GM23338 (cell line): ENCODE data around the gene SNX4. TPM values are rescaled to one million over a fixed set of nuclear protein-coding genes. Genes with fewer than 3 reads are reported as not detected.

Experiments
- ATAC-seq: fragments of 200-7000 bp; cut with Tn5 transposase; 3 replicates; pipeline ENCODE4 v1.9.1; 2020
- DNase-seq: peaks from one replicate; pipeline ENCODE4 v3.0.0-alpha.2; 2015; ENCODE audit warnings: low spot score
- H2AFZ ChIP-seq: fragments of 200-600 bp; sonication (generic); 2 replicates; pipeline ENCODE4 v1.8.0; 2016; ENCODE audit warnings: antibody characterized with exemption, mild to moderate bottlenecking, moderate library complexity
- H3F3A ChIP-seq: fragments of 200-600 bp; sonication (generic); replicated peaks from 2 replicates; pipeline ENCODE4 v1.8.0; 2017; ENCODE audit warnings: antibody characterized with exemption, mixed run types, low read depth
- H3K27ac ChIP-seq: fragments of 200-600 bp; sonication (generic); 2 replicates; pipeline ENCODE4 v1.6.1; 2016; ENCODE audit warnings: low read depth
- H3K27me3 ChIP-seq: fragments of 200-600 bp; sonication (generic); 2 replicates; pipeline ENCODE4 v1.8.0; 2016; ENCODE audit warnings: mild to moderate bottlenecking, mixed run types, moderate library complexity; ENCODE audit not compliant: insufficient read depth
- H3K36me3 ChIP-seq: fragments of 200-600 bp; sonication (generic); 2 replicates; pipeline ENCODE4 v1.8.0; 2016; ENCODE audit warnings: mild to moderate bottlenecking; ENCODE audit not compliant: insufficient read depth
- H3K4me1 ChIP-seq: fragments of 200-600 bp; sonication (generic); 2 replicates; pipeline ENCODE4 v1.8.0; 2016; ENCODE audit warnings: mild to moderate bottlenecking, moderate library complexity; ENCODE audit not compliant: insufficient read depth
- H3K4me2 ChIP-seq: fragments of 200-600 bp; sonication (generic); 2 replicates; pipeline ENCODE4 v1.7.1; 2017; ENCODE audit warnings: mixed run types
- H3K4me3 ChIP-seq: fragments of 200-600 bp; sonication (generic); 2 replicates; pipeline ENCODE4 v1.6.1; 2016; ENCODE audit warnings: mixed run types
- H3K79me2 ChIP-seq: fragments of 200-600 bp; sonication (generic); replicated peaks from 2 replicates; pipeline ENCODE4 v1.8.0; 2017; ENCODE audit warnings: mild to moderate bottlenecking; ENCODE audit not compliant: insufficient read depth
- H3K9me2 ChIP-seq: fragments of 200-600 bp; sonication (generic); 2 replicates; pipeline ENCODE4 v1.8.0; 2017; ENCODE audit not compliant: insufficient read depth
- H4K20me1 ChIP-seq: fragments of 200-600 bp; sonication (generic); replicated peaks from 2 replicates; pipeline ENCODE4 v1.8.0; 2017; ENCODE audit warnings: mild to moderate bottlenecking; ENCODE audit not compliant: insufficient read depth
- H3K27ac Mint-ChIP-seq: 2 replicates; pipeline ENCODE4 v1.8.0; 2020; ENCODE audit warnings: inconsistent platforms, mild to moderate bottlenecking, moderate library complexity, mixed read lengths
- H3K27me3 Mint-ChIP-seq: 3 replicates; pipeline ENCODE4 v1.8.0; 2022; ENCODE audit warnings: low read depth, mild to moderate bottlenecking, moderate library complexity, mixed read lengths, inconsistent platforms; ENCODE audit not compliant: insufficient read depth, poor library complexity
- H3K36me3 Mint-ChIP-seq: 3 replicates; pipeline ENCODE4 v1.8.0; 2021; ENCODE audit warnings: low read depth, mild to moderate bottlenecking, inconsistent platforms, moderate library complexity, mixed read lengths
- H3K4me1 Mint-ChIP-seq: 3 replicates; pipeline ENCODE4 v1.8.0; 2020; ENCODE audit warnings: mild to moderate bottlenecking, inconsistent platforms, mixed read lengths
- H3K4me3 Mint-ChIP-seq: 3 replicates; pipeline ENCODE4 v1.8.0; 2021; ENCODE audit warnings: moderate library complexity, mild to moderate bottlenecking, inconsistent platforms, mixed read lengths
- H3K9me3 Mint-ChIP-seq: 3 replicates; pipeline ENCODE4 v1.8.0; 2020; ENCODE audit warnings: moderate library complexity, mild to moderate bottlenecking, inconsistent platforms, mixed read lengths
- CREB1 ChIP-seq: fragments of 250-450 bp; sonication (Bioruptor Pico); IDR thresholded peaks from 2 replicates; pipeline ENCODE4 v1.5.0; 2020; ENCODE audit warnings: low read depth, mild to moderate bottlenecking, moderate library complexity
- CTCF ChIP-seq, 2 experiments: fragments of 200-600 bp in 1 of 2; sonication (generic) in 1 of 2; conservative IDR thresholded peaks; 2 replicates each; pipeline versions ENCODE4 v1.5.1 to v1.6.1; 2016 to 2017; ENCODE audit warnings: antibody characterized with exemption in 2 of 2, low read depth in 2 of 2, mild to moderate bottlenecking in 2 of 2, moderate library complexity in 1 of 2
- EZH2 ChIP-seq: fragments of 200-600 bp; sonication (generic); IDR thresholded peaks from one replicate; pipeline ENCODE4 v1.8.0; 2017; ENCODE audit warnings: antibody characterized with exemption, mild to moderate bottlenecking, low read depth; ENCODE audit not compliant: unreplicated experiment
- EZH2phosphoT487 ChIP-seq: fragments of 200-600 bp; sonication (generic); IDR thresholded peaks from one replicate; pipeline ENCODE4 v1.8.1; 2018; ENCODE audit warnings: antibody characterized with exemption; ENCODE audit not compliant: unreplicated experiment
- NANOG ChIP-seq: IDR thresholded peaks from 2 replicates; pipeline ENCODE4 v1.6.1; 2016; ENCODE audit warnings: antibody characterized with exemption, borderline replicate concordance
- POLR2AphosphoS5 ChIP-seq: IDR thresholded peaks from 2 replicates; pipeline ENCODE4 v1.6.1; 2016; ENCODE audit warnings: antibody characterized with exemption, low read depth
- polyA plus RNA-seq: library from polyadenylated mRNA; unstranded; fragments of >200 nt; fragmentation: Nextera tagmentation; extraction: Ambion mirVana; gene quantifications from 2 replicates; pipeline ENCODE4 v1.2.1, GENCODE V29; 2016
- total RNA-seq: library from RNA; depleted of rRNA; stranded (reverse); fragments of >200 nt; shearing (Covaris generic); gene quantifications from 2 replicates; pipeline ENCODE4 v1.2.3, GENCODE V29; 2014
- TF ChIP-seq, protein P1 (sequence below): IDR thresholded peaks from 2 replicates; pipeline ENCODE4 v1.6.1; 2016; ENCODE audit warnings: antibody characterized with exemption

The SNX4 gene
- total and polyA plus RNA-seq, 2 experiments from 2014 or later, result 13.0 to 27.8 TPM

- no peak for TF ChIP-seq CTCF (conservative IDR thresholded peaks at IDR 0.05; ENCODE audit: low read depth in 2 of 2)
Observed at GRCh38 chr3:125511420-125512118, 8.4 kb downstream of the SNX4 start (continued).

GRCh38 chr3:125507128-125507527 lies 12.9 kb downstream of the SNX4 start:
- Histone ChIP-seq H3K36me3 (peaks cover 4% of the 10 kb centered on the region; the same call in 1 of the 2 replicates), H3K4me3 (no peak overlapping the region), H3K27ac (no peak overlapping the region), H2AFZ (no peak overlapping the region), H3K4me2 (no peak overlapping the region), H4K20me1 (peaks cover 5% of the 10 kb centered on the region; the same call in 1 of the 2 replicates), H3K27me3 (no peaks in the 10 kb centered on the region), H3K9me2 (no peaks in the 10 kb centered on the region), H3K4me1 (no peaks in the 10 kb centered on the region), H3F3A (no peaks in the 10 kb centered on the region), H3K79me2 (peaks cover 48% of the 10 kb centered on the region)
- no peak overlapping the region for H3K27ac Mint-ChIP-seq
- H3K4me1 Mint-ChIP-seq, result no peaks in the 10 kb centered on the region
- TF ChIP-seq CREB1 (CRISPR knock-in tag) (no peak), EZH2phosphoT487 (no peak)
- TF ChIP-seq, protein P1, sequence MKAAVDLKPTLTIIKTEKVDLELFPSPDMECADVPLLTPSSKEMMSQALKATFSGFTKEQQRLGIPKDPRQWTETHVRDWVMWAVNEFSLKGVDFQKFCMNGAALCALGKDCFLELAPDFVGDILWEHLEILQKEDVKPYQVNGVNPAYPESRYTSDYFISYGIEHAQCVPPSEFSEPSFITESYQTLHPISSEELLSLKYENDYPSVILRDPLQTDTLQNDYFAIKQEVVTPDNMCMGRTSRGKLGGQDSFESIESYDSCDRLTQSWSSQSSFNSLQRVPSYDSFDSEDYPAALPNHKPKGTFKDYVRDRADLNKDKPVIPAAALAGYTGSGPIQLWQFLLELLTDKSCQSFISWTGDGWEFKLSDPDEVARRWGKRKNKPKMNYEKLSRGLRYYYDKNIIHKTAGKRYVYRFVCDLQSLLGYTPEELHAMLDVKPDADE, result no peak
- ATAC-seq, result no peak
- no peaks in the 10 kb centered on the region for H3K27me3 Mint-ChIP-seq
- H3K4me3 Mint-ChIP-seq, result no peak overlapping the region
- peaks cover 25% of the 10 kb centered on the region for H3K36me3 Mint-ChIP-seq
- DNase-seq, result no peak
- no peaks in the 10 kb centered on the region for H3K9me3 Mint-ChIP-seq

- H3K27me3 Mint-ChIP-seq, result peaks cover 4% of the 10 kb centered on the region
- H3F3A ChIP-seq, result no peaks in the 10 kb centered on the region
- no peaks in the 10 kb centered on the region for H3K4me1 ChIP-seq
- H3K9me2 ChIP-seq, result no peaks in the 10 kb centered on the region
- H3K4me1 Mint-ChIP-seq, result no peaks in the 10 kb centered on the region
- no peak overlapping the region for H3K4me2 ChIP-seq
- ATAC-seq (no peak), DNase-seq (no peak)
- peaks cover 25% of the 10 kb centered on the region; the same call in 2 of the 3 replicates for H3K36me3 Mint-ChIP-seq
- H3K36me3 ChIP-seq, result peaks cover 7% of the 10 kb centered on the region; the same call in 1 of the 2 replicates
- H3K4me3 ChIP-seq, result no peak overlapping the region
- H3K27me3 ChIP-seq, result no peaks in the 10 kb centered on the region
- H4K20me1 ChIP-seq, result no peaks in the 10 kb centered on the region
- no peaks in the 10 kb centered on the region for H3K79me2 ChIP-seq
- H3K27ac ChIP-seq, result no peak overlapping the region
- H3K27ac Mint-ChIP-seq, result no peak overlapping the region
- no peak overlapping the region for H3K4me3 Mint-ChIP-seq
- H3K9me3 Mint-ChIP-seq, result no peaks in the 10 kb centered on the region
- no peak for TF ChIP-seq NANOG
- TF ChIP-seq POLR2AphosphoS5, result no peak
- no peak for TF ChIP-seq CREB1 (CRISPR knock-in tag)
- TF ChIP-seq EZH2, result no peak
- no peak for TF ChIP-seq EZH2phosphoT487
- no peak overlapping the region for H2AFZ ChIP-seq
Observed at GRCh38 chr3:125498630-125499029, 21.4 kb downstream of the SNX4 start.
